Measurements from ENCODE around the gene DPH7.
A peak's percentile ranks its signal among the peaks of the same experiment; 100 is the strongest.
"Not testable (repeated sequence)": the region's sequence is repeated elsewhere in the genome, so short reads cannot be mapped to it uniquely, and the experiment has no call there.

The DPH7 gene

GRCh38 chr9:137606005-137606621, 27.4 kb upstream of the DPH7 start:
- no peak for DNase-seq

DNA sequence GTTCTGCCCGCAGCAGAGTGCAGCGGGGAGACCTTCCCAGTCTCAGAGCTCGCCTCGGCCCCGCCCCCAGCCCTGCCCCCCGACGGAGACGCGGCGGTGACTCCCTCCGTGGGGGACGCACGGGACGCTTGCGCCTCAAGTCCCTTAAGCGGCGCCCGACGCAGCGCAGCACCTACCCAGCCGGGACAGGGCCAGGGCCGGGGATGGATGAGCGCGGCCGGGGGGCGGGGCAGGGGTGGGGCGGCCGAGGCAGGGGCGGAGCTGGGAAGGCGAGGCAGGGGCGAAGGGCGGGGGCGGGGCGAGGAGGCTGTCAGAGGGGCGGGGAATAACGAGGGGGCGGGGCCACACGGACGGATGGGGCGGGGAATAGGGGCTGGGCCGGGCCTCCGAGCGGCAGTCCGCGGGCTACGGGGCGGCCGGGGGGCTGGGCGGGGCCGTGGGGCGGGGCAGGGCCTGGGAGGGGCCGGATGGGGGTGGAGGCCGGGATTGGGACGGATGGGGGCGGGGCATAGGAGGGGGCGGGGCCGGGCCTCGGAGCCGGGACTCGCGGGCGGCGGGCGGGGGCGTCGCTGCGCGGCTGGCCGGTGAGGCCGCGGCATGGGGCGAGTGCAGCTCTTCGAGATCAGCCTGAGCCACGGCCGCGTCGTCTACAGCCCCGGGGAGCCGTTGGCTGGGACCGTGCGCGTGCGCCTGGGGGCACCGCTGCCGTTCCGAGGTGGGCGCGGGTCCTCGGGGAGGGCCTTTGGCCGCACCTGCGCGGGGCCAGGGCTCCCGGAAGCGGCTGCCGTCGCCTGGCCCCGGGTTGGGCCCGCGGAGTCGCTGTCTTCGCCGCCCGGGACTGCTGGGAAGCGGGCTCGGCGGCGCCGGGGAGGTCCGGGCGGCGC, 26.6 kb upstream of the DPH7 start, which contains the start of gene ARRDC1:
TSS of gene ARRDC1 (plus strand) at position 566 of the 884 bp plus-strand sequence. CDS start at position 598, 32 bp downstream.
- DNase-seq = peak; percentile 89 to 98 (median 95)

DNA sequence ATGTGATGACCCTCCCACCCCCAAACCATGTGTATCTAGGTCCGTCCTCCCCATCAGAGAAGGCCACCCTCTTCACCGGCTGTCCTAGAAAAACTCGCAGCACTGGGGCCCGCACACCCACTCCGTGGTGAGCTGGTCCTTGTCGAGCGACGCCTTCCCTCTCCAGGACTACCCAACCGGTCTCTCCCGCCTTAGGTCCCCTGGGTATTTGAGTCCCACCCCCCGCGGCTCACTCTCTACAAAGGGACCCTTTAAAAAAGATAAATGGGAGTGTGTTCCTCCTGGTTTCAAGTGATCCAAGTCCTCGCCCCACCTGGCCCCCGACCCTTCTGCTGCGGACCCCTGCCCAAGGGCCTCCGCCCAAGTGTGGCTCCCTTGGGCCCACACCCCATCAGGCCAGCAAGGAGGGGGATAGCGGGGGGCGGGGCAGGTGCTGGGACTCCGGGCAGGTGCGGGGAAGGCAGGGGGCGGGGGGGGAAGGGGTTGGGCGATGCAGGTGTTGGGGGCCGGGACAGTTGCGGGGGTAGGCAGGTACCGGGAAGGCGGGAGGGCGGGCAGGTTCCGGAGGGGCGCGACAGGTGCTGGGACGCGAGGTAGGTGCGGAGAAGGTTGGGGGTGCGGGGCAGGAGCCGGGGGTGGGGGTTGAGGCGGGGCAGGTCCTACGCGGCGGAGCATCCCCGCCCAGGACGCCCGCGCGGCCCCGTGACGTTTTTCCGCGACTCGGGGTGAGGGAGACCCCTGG, 25.8 kb upstream of the DPH7 start:
- no peak for DNase-seq

DNA sequence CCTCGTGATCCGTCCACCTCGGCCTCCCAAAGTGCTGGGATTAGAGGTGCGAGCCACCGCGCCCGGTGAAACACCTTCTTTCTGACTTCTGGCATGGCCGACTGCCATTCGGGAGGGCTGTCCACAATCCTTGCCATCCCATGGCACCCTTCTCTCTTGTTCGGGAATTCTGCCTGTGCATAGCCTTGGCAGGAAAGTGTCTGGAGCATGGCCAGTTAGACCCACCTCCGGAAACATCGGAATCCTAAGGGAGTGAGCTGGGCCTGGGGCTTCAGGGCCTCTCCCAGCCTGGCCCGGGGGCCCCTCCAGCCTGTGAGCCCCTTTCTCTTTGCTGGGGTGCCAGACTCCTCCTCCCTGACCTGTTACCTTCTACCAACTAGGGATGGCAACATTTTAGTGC, 25.2 kb upstream of the DPH7 start:
- no peak for DNase-seq

DNA sequence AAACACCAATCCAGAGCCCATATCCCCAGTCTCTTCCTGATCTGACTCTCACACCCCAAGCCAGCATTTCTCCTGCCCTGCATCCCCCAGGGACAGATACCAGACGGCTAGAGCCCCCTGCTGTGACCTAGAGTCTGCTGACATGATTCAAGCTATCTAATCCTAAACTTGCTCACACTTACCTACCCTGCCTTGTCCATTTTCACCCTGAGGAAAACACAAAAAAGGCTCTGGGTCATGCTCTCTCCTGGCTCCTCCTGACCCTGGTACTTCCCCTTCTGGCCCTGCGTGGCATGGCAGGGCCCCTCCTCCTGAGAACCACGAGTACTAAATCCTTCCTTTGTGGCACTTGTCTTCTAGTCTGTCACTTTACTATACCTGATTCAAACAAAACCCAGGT, 23.9 kb upstream of the DPH7 start:
- peak; percentile 42 to 73 (median 63) for DNase-seq

DNA sequence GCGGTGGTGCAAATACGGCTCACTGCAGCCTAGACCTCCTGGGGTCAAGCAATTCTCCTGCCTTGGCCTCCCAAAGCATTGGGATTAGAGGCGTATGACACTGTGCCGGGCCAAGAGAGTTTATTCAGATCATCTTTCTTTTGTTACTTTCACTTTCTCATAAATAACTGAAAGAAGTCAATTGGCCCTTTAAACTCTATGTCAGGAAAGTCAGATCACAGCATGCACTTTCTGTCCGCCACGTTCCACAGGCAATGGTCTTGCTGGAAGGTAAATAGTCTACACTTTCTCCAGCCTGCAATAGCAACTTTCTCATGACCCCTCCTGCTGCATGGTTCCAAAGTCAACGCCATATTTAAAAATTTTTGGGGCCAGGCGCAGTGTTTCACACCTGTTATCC, 20.2 kb upstream of the DPH7 start:
- DNase-seq = no peak

DNA sequence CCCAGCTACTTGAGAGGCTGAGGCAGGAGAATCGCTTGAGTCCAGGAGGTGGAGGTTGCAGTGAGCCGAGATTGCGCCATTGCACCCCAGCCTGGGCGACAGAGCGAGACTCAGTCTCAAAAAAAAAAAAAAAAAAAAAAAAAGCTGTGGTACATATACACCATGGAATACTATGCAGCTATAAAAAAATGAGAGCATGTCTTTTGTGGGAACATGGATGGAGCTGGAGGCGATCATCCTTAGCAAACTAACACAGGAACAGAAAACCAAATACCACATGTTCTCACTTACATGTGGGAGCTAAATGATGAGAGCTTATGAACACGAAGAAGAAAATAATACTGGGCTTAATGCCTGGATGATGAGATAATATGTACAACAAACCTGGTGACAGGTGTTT, 17.9 kb upstream of the DPH7 start:
- DNase-seq = not testable (repeated sequence)

DNA sequence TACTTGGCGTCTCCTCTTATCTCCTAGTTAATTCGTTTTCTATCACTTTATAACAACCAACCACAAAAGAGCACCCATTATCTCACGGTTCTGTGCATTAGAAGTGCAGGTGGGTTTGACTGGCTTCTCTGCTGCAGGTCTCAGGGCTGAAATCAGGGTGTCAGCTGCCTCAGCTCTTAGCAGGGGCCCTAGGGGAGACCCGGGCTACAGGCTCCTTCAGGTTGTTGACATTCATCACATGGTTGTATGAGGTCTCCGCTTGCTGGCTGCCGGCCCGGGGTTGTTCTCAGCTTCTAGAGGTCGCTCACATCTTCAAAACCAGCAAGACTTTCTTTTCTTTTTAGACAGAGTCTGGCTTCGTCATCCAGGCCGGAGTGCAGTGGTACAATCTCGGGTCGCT, 14.5 kb upstream of the DPH7 start:
- no peak for DNase-seq

- peak in 2 of 3 donors; percentile 48 to 55 for DNase-seq
Observed at GRCh38 chr9:137592767-137593166, 14.0 kb upstream of the DPH7 start.

- DNase-seq = peak; percentile 95 to 99 (median 97)
Observed at GRCh38 chr9:137590469-137591383, 12.0 kb upstream of the DPH7 start, which contains the start of gene ZMYND19. ZMYND19 (minus strand) TSS chr9:137590512; CDS start chr9:137590263, 249 bp downstream.

DNA sequence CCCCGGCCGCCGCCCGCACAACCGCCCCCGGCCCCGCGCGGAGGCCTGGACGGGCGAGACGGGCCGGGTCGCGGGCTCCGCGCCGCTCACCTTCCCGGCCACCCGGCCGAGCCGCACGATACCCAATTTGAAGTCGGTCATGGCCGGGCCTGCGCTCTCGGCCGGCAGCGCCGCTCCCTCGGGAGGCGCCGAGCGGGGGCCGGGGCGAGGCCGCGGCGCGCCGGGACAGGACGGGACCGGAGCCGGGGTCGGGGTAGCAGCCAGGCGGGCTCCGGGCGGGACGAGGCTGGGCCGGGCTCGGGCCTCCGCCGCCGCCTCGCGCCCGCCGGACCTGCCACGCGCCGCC, 11.4 kb upstream of the DPH7 start:
- DNase-seq = no peak

GRCh38 chr9:137589441-137590122, 10.9 kb upstream of the DPH7 start:
- DNase-seq = peak in 2 of 3 donors; percentile 28 to 40

DNA sequence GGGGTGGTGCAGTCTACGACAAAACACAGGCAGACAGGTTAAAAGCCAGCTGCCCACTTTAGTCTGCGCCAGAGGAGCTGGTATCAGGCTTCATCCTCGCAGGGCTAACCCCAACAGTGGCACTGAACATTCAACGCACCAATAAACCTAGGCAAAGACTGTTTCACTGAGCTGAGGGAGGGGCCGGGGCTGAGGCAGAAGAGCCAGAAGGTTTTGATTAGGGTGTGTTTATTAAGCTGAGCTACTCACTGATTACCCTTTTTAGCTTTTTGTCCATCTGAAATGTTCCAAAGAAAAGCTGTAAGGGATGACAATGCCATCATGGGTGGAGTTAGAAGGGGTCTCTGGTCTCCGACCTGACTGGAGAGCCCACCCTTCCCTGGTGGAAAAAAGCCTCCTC, 10.2 kb upstream of the DPH7 start:
- DNase-seq = no peak

DNA sequence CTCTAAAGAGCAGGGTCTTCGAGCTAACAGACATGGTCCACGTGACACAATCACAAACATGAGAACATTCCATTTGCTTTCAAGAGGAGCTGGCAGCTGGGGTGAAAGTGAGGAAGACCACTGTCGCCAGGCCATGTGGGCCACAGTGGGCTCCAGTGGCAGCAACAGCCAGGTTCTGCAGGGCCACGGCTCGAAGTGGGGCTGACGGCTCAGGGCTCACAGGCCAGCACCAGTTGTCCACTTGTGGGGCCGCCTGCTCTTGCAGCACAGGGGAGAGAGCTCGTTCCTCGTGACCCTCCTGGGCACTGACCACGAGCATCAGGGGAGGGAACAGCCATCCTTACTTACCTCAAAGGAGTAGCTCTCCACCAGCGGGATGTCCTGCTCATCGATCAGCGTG, 9.6 kb upstream of the DPH7 start:
- DNase-seq = no peak

DNA sequence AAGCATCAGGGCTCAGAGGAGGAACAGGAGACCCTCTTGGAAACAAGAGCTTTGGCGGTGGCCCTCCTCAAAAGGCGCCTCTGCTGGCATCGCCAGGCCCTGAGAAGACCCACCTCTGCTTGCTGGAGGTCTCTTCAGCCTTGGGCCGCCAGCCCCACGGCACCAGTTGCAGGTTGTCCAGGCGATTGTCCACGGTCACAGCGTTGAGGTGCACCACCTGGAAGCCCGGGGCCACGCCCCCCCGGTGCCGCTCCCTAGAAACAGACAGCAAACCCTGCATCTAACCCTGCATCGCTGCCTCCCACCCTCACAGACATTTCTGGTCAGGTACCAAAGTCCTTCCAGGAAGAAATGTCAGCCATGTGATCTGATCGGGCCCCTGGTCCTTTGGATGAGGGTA, 8.1 kb upstream of the DPH7 start:
- no peak for DNase-seq

DNA sequence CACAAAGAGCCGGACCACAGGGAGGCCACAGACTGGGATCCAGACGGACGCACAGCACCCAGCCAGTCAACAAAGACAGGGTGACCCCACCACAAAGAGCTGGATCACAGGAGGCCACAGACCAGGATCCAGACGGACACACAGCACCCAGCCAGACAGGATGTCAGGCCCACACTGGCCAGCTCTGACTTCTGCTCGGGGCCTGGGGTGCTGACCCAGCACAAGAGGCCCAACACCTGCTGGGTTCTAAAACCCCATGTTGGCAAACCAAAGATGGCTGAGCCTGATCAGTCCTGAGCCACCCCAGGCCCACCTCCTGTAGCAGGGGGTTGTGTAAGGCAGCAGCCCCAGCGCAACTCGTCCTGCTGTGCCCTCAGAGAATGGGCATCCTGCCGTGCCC, 5.2 kb upstream of the DPH7 start:
- DNase-seq = no peak

DNA sequence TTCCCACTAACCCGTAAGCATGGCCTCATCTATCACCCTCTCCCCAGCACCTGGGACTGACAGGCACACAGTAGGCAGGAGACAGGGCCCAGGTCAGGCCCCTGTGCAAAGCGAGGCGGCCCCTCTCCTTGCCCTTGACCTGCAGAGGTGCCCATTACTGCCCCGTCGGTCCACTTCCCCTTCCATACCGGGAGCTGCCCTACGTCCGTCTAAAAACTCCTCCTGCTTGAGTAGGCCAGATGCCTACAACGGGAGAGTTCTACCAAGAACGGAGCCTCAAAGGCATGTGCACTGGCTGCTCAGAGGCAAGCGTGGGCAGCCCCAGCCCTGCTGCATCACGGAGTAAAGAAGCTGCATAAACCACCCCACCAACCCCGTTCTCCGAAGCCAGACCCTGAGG, 4.6 kb upstream of the DPH7 start:
- DNase-seq = no peak

- peak; percentile 43 to 58 (median 50) for DNase-seq
Observed at GRCh38 chr9:137582286-137582860, 3.6 kb upstream of the DPH7 start.

DNA sequence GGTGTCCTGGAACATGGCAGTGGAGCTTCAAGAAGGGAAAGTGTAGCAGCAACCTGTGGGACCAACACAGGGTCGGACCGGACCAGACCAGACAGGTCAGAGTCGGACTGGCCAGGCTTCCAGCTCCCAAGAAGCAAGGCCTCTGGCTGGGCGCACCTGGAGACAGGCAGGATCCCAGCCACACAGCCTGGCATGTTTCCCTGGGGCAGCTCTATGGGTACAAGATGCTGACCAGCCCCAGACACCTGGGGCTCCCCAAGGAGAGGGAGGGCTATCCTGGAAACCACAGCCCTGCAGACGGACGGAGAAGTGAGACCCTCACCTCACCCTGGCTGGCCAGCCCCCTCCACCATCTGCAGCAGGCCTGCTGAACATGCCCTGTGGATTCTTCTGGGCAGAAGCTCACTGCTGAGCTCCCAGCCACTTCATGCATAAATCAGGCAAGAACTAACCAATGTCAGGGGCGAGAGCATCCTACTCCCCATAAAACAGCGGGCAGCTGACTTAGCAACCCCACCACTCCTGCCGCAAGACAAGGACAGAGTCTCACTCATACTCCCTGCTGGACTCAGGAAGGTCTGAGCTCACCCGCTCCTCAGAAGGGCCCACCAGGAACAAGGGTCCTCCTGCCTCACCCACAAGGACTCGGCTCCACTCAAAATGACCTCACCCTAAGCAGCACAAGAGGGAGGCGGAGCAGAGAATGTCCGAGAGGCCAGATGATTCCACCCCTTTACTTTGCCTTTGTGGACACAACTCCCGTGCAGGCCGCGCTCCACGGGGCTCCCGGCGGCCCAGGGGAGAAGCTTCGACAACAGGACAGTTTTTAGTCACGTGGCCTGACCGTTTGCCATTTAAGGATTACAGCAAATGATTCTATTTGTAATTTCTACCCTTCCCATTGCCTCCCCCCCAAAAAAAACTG, 2.9 kb upstream of the DPH7 start:
- DNase-seq = no peak

GRCh38 chr9:137580954-137581322, 2.2 kb upstream of the DPH7 start:
- DNase-seq = no peak
